ENCODE data around the gene ZIC4.

GRCh38 chr3:147367676-147368075 lies 38.7 kb downstream of the ZIC4 start:
- TF ChIP-seq EP300 (IDR thresholded peaks at IDR 0.05; ENCODE audit: low read length) (no peak), TAF1 (IDR thresholded peaks at IDR 0.05; ENCODE audit: control insufficient read depth, extremely low read depth, insufficient read depth, low read length, severe bottlenecking) (no peak), FOXA3 (CRISPR knock-in tag; conservative IDR thresholded peaks at IDR 0.05 in 1 of 2, IDR thresholded peaks at IDR 0.05 in 1 of 2) (no peak), CTCF (IDR thresholded peaks at IDR 0.05 in 2 of 3, conservative IDR thresholded peaks at IDR 0.05 in 1 of 3; ENCODE audit: insufficient read depth in 2 of 3, low read depth in 1 of 3, low read length in 3 of 3) (no peak), TAF9B (IDR thresholded peaks at IDR 0.05; ENCODE audit: partially characterized antibody) (no peak), UBTF (IDR thresholded peaks at IDR 0.05; ENCODE audit: borderline replicate concordance in 1 of 2, low read depth in 2 of 2, low read length in 2 of 2) (no peak), NFIC (IDR thresholded peaks at IDR 0.05) (no peak), POLR2AphosphoS5 (IDR thresholded peaks at IDR 0.05; ENCODE audit: control insufficient read depth, insufficient read depth, low read depth, low read length) (no peak), ZC3H8 (IDR thresholded peaks at IDR 0.05) (no peak)

Data from K562 (cell line).